Parathyroid adenoma (tissue), 2 donors: ENCODE measurements around the gene ANO4.
"Not testable (repeated sequence)": the region's sequence is repeated elsewhere in the genome, so short reads cannot be mapped to it uniquely, and the experiment has no call there.

Source experiments
- H2AFZ ChIP-seq: fragments of 300-600 bp; sonication (generic); one replicate; pipeline ENCODE4 v1.7.0; 2017; ENCODE audit warnings: antibody characterized with exemption, mild to moderate bottlenecking
- H3K27ac ChIP-seq: fragments of 300-600 bp; sonication (generic); one replicate; pipeline ENCODE4 v1.7.0; 2017
- H3K27me3 ChIP-seq: fragments of 300-600 bp; sonication (generic); one replicate; pipeline ENCODE4 v1.7.0; 2017; ENCODE audit warnings: low read length; ENCODE audit not compliant: control insufficient read depth, insufficient read depth
- H3K36me3 ChIP-seq: fragments of 300-600 bp; sonication (generic); one replicate; pipeline ENCODE4 v1.7.0; 2017; ENCODE audit warnings: low read length; ENCODE audit not compliant: control insufficient read depth, insufficient read depth
- H3K4me1 ChIP-seq: fragments of 300-600 bp; sonication (generic); one replicate; pipeline ENCODE4 v1.7.0; 2017; ENCODE audit warnings: control low read depth
- H3K4me2 ChIP-seq: fragments of 300-600 bp; sonication (generic); one replicate; pipeline ENCODE4 v1.7.0; 2017; ENCODE audit warnings: low read length
- H3K4me3 ChIP-seq: fragments of 300-600 bp; sonication (generic); one replicate; pipeline ENCODE4 v1.7.0; 2017; ENCODE audit warnings: low read depth, low read length
- H3K79me2 ChIP-seq: fragments of 300-600 bp; sonication (generic); one replicate; pipeline ENCODE4 v1.7.0; 2017; ENCODE audit warnings: control low read depth
- H3K9ac ChIP-seq: fragments of 300-600 bp; sonication (generic); one replicate; pipeline ENCODE4 v1.7.0; 2017; ENCODE audit warnings: mild to moderate bottlenecking
- H3K9me3 ChIP-seq: fragments of 300-600 bp; sonication (generic); one replicate; pipeline ENCODE4 v1.7.0; 2017; ENCODE audit warnings: low read length; ENCODE audit not compliant: control insufficient read depth
- CTCF ChIP-seq: fragments of 300-600 bp; sonication (generic); IDR thresholded peaks from one replicate; pipeline ENCODE4 v1.7.0; 2017; ENCODE audit warnings: antibody characterized with exemption, mild to moderate bottlenecking
- donor health status: primary hyperparathyroidism.

Gene ANO4

GRCh38 chr12:101116911-101117310, 322.3 kb downstream of the ANO4 start:
- H3K27ac ChIP-seq, result no peak overlapping the region
- H3K79me2 ChIP-seq, result no peaks in the 10 kb centered on the region
- H3K36me3 ChIP-seq, result no peaks in the 10 kb centered on the region
- no peaks in the 10 kb centered on the region for H3K9me3 ChIP-seq
- no peak overlapping the region for H3K4me3 ChIP-seq
- no peak overlapping the region for H3K9ac ChIP-seq
- no peaks in the 10 kb centered on the region for H3K27me3 ChIP-seq
- no peak for TF ChIP-seq CTCF
- H2AFZ ChIP-seq, result no peak overlapping the region
- H3K4me1 ChIP-seq, result no peaks in the 10 kb centered on the region
- H3K4me2 ChIP-seq, result no peak overlapping the region

GRCh38 chr12:101117842-101118241, 323.3 kb downstream of the ANO4 start:
- H3K9me3 ChIP-seq, result no peaks in the 10 kb centered on the region
- H3K79me2 ChIP-seq, result no peaks in the 10 kb centered on the region
- H3K4me2 ChIP-seq, result no peak overlapping the region
- H2AFZ ChIP-seq, result no peak overlapping the region
- no peaks in the 10 kb centered on the region for H3K36me3 ChIP-seq
- no peaks in the 10 kb centered on the region for H3K4me1 ChIP-seq
- no peaks in the 10 kb centered on the region for H3K27me3 ChIP-seq
- H3K27ac ChIP-seq, result no peak overlapping the region
- no peak overlapping the region for H3K4me3 ChIP-seq
- TF ChIP-seq CTCF, result no peak
- H3K9ac ChIP-seq, result no peak overlapping the region

GRCh38 chr12:101127521-101128219, 333.1 kb downstream of the ANO4 start:
- Histone ChIP-seq H2AFZ (no peak overlapping the region), H3K79me2 (no peaks in the 10 kb centered on the region), H3K9me3 (no peaks in the 10 kb centered on the region), H3K4me1 (no peaks in the 10 kb centered on the region), H3K36me3 (no peaks in the 10 kb centered on the region), H3K9ac (no peak overlapping the region), H3K27ac (no peak overlapping the region), H3K27me3 (no peaks in the 10 kb centered on the region), H3K4me3 (no peak overlapping the region), H3K4me2 (no peak overlapping the region)
- no peak for TF ChIP-seq CTCF

GRCh38 chr12:101145777-101146431, 351.3 kb downstream of the ANO4 start:
- not testable (repeated sequence) for H3K9ac ChIP-seq, H3K4me1 ChIP-seq, H3K36me3 ChIP-seq, H3K9me3 ChIP-seq, H3K4me3 ChIP-seq, H3K27ac ChIP-seq, H3K27me3 ChIP-seq, H3K79me2 ChIP-seq, H3K4me2 ChIP-seq, H2AFZ ChIP-seq

GRCh38 chr12:101165319-101165718, 370.7 kb downstream of the ANO4 start:
- H3K4me1 ChIP-seq, result no peaks in the 10 kb centered on the region
- no peak overlapping the region for H3K9ac ChIP-seq
- H3K79me2 ChIP-seq, result no peaks in the 10 kb centered on the region
- no peak overlapping the region for H3K4me3 ChIP-seq
- no peaks in the 10 kb centered on the region for H3K9me3 ChIP-seq
- H3K36me3 ChIP-seq, result no peaks in the 10 kb centered on the region
- H3K4me2 ChIP-seq, result no peak overlapping the region
- TF ChIP-seq CTCF, result no peak
- no peaks in the 10 kb centered on the region for H3K27me3 ChIP-seq
- H2AFZ ChIP-seq, result no peak overlapping the region
- H3K27ac ChIP-seq, result no peak overlapping the region
